ENCODE measurements around the gene POU5F1.
A peak's percentile ranks its signal among the peaks of the same experiment; 100 is the strongest.

GRCh38 chr6:31193206-31193605, 22.7 kb upstream of the POU5F1 start:
- TF ChIP-seq CTCF (IDR thresholded peaks at IDR 0.05; ENCODE audit: borderline replicate concordance, extremely low read depth, low read length, poor library complexity, severe bottlenecking): peak; percentile 21
- no peak for TF ChIP-seq EZH2 (IDR thresholded peaks at IDR 0.05; ENCODE audit: borderline replicate concordance, low read depth, low read length, severe bottlenecking)

All from DND-41 (cell line).